Measurements from ENCODE around the gene COMP. TPM values are rescaled to one million over a fixed set of nuclear protein-coding genes. Genes with fewer than 3 reads are reported as not detected.

COMP gene
- total RNA-seq, 1 experiment from 2014 or later: not detected

DNA sequence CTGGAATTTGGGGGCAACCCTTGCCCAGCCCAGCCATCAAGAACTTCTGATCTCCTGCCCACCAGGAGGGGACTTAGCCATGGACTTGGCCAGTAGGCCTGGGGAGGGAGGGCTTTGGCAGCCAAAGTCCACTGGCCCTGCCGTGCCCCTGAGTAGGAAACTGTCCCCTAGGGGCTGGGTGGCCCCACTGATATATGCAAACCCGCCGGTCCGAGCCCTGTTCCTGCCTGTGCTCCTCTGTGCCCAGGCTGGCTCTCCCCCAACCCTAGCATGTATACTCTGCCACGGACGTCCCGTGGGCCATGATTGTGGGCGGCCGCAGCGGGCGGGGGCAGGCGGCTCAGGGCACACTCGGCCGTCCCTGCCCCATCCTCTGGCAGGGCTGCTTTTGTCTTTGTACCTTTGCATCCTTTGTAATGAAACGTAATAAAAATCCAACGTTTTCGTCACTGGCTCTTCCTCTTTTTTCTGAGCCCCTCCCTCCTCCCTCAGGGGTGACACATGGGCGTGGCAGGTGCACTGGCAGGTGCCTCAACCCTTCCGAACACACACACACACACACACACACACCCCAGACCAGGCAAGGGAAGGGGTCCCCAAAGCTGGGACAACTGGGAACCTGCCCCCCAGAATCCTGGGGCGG is 9.1 kb downstream of the COMP start:
- Histone ChIP-seq H3K79me2 (ENCODE audit: insufficient read depth, low read length) (no peaks in the 10 kb centered on the region), H3K36me3 (ENCODE audit: control insufficient read depth in 1 of 2, insufficient read depth in 2 of 2, low read length in 2 of 2) (no peaks in the 10 kb centered on the region), H4K20me1 (ENCODE audit: insufficient read depth) (no peaks in the 10 kb centered on the region), H3K9ac (ENCODE audit: low read length) (no peak overlapping the region), H3K4me1 (ENCODE audit: control insufficient read depth in 1 of 2, insufficient read depth in 2 of 2, low read length in 2 of 2) (peaks cover 4 to 9% of the 10 kb centered on the region in 2 experiments; a peak in 3 of 4 replicates), H3K4me2 (ENCODE audit: low read length) (no peak overlapping the region), H3K27me3 (ENCODE audit: insufficient read depth, low read length) (no peaks in the 10 kb centered on the region), H3K27ac (ENCODE audit: low read depth, low read length) (no peak overlapping the region), H3K9me3 (ENCODE audit: control insufficient read depth in 1 of 2, insufficient read depth in 1 of 2, low read depth in 1 of 2, low read length in 2 of 2) (no peaks in the 10 kb centered on the region), H3K9me2 (ENCODE audit: insufficient read depth) (no peaks in the 10 kb centered on the region), H2AFZ (ENCODE audit: low read depth, low read length, poor library complexity, severe bottlenecking) (no peak overlapping the region), H3K4me3 (replicated peaks in 1 of 2; ENCODE audit: low read depth in 1 of 2, low read length in 2 of 2) (no peak overlapping the region)
- DNase-seq (ENCODE audit: low read depth, low spot score) (no peak), ATAC-seq (no peak)
- intact Hi-C loops (cut with micrococcal nuclease): no loop called here
- no TSS peak for BruUV-seq (replicated peaks)
- ChIA-PET POLR2A (no interaction called here), RAD21 (ENCODE audit: low non-redundant PET in 1 of 2, low total read pairs in 2 of 2, uncharacterized antibody in 2 of 2, unreplicated experiment in 2 of 2) (no interaction called here), CTCF (no interaction called here)
- TF ChIP-seq, protein P1, sequence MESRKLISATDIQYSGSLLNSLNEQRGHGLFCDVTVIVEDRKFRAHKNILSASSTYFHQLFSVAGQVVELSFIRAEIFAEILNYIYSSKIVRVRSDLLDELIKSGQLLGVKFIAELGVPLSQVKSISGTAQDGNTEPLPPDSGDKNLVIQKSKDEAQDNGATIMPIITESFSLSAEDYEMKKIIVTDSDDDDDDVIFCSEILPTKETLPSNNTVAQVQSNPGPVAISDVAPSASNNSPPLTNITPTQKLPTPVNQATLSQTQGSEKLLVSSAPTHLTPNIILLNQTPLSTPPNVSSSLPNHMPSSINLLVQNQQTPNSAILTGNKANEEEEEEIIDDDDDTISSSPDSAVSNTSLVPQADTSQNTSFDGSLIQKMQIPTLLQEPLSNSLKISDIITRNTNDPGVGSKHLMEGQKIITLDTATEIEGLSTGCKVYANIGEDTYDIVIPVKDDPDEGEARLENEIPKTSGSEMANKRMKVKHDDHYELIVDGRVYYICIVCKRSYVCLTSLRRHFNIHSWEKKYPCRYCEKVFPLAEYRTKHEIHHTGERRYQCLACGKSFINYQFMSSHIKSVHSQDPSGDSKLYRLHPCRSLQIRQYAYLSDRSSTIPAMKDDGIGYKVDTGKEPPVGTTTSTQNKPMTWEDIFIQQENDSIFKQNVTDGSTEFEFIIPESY (IDR thresholded peaks at IDR 0.05; ENCODE audit: extremely low read depth, insufficient replicate concordance, low read length): no peak
- TF ChIP-seq TCF7L2 (IDR thresholded peaks at IDR 0.05; ENCODE audit: borderline replicate concordance, extremely low read depth, insufficient read depth, insufficient read length) (no peak), SP1 (IDR thresholded peaks at IDR 0.05; ENCODE audit: low read depth) (no peak), EZH2 (IDR thresholded peaks at IDR 0.05) (no peak), CTCF (IDR thresholded peaks at IDR 0.05 in 2 of 3, conservative IDR thresholded peaks at IDR 0.05 in 1 of 3; ENCODE audit: borderline replicate concordance in 1 of 3, insufficient read depth in 1 of 3, low read depth in 2 of 3, low read length in 2 of 3) (no peak), CEBPB (IDR thresholded peaks at IDR 0.05; ENCODE audit: low read depth) (no peak), RAD21 (IDR thresholded peaks at IDR 0.05; ENCODE audit: low read depth) (no peak), ZFX (IDR thresholded peaks at IDR 0.05) (no peak), SRF (IDR thresholded peaks at IDR 0.05; ENCODE audit: low read depth) (no peak), EGR1 (IDR thresholded peaks at IDR 0.05; ENCODE audit: low read depth) (no peak), FOSL1 (IDR thresholded peaks at IDR 0.05; ENCODE audit: low read depth) (no peak), EZH2phosphoT487 (IDR thresholded peaks at IDR 0.05; ENCODE audit: borderline replicate concordance) (no peak), ATF3 (IDR thresholded peaks at IDR 0.05) (no peak), POLR2A (IDR thresholded peaks at IDR 0.05; ENCODE audit: borderline replicate concordance, extremely low read depth, insufficient read depth, insufficient read length) (no peak), CBX3 (IDR thresholded peaks at IDR 0.05; ENCODE audit: low read depth) (no peak), SIN3A (IDR thresholded peaks at IDR 0.05; ENCODE audit: low read depth) (no peak), ZNF274 (IDR thresholded peaks at IDR 0.05; ENCODE audit: low read depth, low read length) (no peak), REST (IDR thresholded peaks at IDR 0.05; ENCODE audit: low read depth) (no peak), YY1 (IDR thresholded peaks at IDR 0.05; ENCODE audit: extremely low read depth, insufficient replicate concordance, low read depth, low read length) (no peak)

Measured in HCT116 (cell line).